ENCODE measurements around the gene STATH.
A peak's percentile ranks its signal among the peaks of the same experiment; 100 is the strongest.
"Not testable (repeated sequence)": the region's sequence is repeated elsewhere in the genome, so short reads cannot be mapped to it uniquely, and the experiment has no call there.

Gene STATH, protein sequence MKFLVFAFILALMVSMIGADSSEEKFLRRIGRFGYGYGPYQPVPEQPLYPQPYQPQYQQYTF

DNA sequence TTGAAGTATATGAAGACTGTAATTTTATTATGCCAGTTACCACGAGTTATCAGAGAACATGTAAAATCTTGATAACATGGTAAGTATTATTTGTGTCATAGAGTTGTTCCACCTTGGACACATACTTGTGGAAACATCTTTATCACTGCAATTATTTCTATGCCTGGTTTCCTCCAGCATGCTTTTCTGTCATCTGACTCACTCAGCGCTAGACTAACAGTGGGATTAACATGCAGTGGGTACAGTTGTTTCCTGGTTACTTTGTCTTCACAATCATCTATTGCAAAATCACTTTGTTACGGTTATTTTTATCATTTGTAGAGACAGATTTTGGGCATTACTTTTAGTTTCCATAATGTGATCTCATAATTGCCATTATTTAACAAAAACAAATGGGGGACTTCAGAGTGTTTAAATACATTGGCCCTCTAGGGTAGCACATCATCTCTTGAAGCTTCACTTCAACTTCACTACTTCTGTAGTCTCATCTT lies at the start of gene STATH:
Gene STATH (plus strand): TSS at position 441 of the 491 bp plus-strand sequence. CDS start 2,472 bp downstream, outside the sequence.
- DNase-seq, result no peak

DNA sequence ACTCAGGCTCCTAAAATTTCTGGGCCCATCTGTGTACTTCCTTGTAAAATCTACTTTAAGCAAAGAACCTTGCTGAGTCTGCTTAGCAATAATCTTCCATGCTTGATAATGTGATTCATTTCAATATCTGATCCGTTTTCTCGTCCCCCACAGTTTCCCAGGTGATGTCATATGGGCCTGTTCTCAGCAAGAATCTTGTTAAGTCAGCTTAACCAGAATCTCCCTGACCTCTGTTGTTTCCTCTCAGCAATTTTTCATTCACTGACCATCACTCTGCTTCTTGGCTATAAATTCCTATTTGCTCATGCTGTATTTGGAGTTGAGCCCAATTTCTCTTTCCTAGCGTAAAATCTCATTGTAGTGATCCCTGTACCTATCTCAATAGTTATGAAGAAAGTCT lies 44.2 kb upstream of the STATH start:
- DNase-seq, result no peak

DNA sequence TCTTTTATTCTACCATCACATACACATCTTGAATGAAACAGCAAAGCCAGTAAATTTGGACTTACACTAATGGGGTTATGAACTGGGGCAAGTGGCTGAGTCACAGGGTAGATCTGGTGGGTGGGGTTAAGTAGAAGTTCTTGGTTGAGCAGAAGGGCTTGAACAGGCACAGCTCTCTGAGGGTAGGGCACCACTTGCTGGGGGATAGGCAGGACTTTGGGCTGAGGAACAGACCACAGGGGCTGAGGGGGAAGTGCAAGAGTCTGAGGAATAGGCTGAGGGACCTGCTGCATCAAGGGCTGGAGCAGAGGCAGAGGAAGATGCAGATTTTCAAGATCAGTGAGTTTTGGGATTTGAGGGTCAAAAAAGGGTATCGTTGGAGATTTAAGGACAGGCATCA lies 38.6 kb upstream of the STATH start:
- no peak for DNase-seq

DNA sequence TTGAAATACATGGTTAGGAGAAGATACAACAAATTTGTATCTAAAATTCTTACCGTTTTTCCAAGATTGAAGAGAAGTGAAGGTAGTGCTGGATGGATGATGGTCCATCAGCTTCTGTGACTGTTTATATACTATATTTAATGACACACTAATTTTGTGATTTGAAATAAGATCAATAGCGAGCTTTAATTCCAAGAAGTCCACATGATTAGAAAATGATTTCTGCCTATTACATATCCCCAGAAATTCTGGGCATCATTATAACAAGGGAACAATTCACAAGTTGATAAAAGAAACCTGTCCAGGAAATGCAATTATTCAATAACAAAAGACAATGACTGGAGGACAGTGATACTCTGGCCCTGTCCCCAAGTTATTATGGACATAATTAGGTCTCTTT lies 30.1 kb upstream of the STATH start, which contains the start of gene CSN2:
Gene CSN2 (minus strand): TSS at position 101 of the 400 bp plus-strand sequence. CDS start 4,733 bp downstream, outside the sequence.
- no peak for DNase-seq

DNA sequence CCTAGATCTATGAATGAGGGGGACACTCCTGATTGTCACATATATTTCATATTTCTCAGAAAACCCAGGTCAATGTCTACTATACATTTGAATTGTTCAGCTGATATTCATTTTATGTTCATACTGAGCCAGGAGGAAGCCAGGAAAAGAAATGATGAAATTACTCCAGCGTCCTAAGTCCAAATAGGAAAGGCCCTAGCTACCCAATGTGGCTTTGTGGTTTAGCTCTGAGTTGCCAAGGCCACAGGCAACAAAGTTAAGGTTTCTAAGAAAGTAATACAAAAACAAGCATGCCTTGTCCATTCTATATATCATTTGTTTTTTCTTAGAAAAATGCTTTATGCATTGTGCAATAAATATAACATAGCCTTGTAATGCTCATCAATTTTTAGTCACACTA lies 25.7 kb upstream of the STATH start:
- no peak for DNase-seq

DNA sequence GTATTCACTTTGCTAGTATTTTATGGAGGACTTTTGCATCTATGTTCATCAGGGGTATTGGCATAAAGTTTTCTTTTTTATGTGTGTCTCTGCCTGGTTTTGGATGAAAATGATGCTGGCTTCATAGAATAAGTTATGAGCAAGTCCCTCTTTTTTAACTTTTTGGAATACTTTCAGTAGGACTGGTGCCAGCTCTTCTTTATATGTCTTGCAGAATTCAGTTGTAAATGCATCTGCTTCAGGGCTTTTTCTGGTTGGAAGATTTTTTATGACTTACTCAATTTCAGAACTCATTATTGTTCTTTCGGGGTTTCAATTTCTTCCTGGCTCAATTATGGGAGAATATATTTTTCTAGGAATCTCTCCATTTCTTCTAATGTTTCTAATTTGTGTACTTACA lies 21.1 kb upstream of the STATH start:
- DNase-seq, result peak in 1 of 58 donors; percentile 1

DNA sequence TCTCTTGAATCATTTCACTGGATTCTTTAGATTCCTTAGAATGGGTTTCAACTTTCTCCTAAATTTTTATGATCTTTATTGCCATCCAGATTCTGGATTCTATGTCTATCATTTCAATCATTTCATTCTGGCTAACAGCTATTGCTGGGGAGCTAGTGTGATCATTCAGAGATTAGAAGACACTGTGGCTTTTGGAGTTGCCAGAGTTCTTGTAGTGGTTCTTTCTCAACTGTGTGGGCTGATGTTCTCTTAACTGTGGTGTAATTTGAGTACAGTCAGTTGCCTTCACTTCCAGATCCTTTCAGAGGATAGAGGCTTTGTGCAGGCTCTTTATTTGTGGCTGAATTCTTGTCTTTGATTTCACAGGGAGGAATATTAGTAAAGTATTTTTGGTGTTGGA lies 18.2 kb upstream of the STATH start:
- DNase-seq, result peak in 1 of 58 donors; percentile 3

DNA sequence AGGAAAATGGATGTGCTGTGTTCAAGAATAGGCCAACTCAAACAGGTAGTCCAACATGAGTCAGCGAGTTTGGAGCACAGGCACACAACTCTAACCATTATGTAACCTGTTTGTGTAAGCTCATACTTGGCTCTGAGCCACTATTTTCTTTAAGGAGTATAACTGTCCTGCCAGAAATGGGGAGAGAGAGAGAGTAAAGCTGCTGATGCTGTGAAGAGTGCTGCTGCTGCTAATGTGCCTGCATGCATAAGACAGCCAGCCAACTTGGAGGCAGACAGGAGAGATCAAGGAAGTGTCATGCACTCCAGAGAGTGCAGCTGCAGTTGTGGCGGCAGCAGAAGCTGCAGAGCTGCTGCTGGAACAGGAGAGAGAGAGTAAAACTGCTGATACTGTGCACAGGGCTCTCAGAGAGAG lies 11.7 kb upstream of the STATH start:
- DNase-seq, result peak in 1 of 58 donors; percentile 4

DNA sequence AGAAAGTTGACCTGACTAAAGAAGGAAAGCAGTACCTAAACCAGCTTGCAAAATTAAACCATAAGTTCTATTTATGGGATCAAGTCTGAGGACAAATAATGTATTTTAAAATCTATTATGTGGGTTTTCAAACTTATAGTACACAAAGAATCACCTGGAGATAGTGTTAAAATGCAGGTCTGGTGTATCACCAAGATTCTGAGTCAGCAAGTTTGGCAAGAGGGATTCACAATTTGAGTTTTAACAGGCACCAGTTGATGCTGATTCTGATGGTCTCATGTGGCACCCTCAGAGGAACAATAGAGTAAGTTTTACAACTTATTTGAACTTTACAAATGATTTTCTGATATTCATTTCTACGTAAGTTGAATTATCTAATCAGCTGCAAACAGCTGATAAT lies 9.1 kb upstream of the STATH start:
- no peak for DNase-seq

DNA sequence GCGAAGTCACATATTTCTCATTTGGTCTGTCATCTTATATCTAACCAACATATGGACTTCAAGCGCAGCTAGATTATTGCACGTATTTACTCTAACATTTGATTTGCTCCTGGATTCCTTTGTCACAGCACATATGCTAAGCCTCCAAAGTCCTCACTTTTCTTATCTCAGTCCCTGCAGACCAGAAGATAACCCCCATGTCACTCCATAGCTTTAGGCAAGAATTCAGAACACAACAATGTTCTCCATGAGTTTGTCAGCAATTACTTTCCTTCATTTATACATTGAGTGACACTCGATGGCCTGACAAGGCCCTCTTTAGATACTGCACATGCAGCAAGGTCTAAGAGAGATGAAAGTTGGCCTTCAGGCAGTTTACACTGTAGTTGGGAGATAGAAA lies 4.8 kb upstream of the STATH start:
- DNase-seq, result no peak

DNA sequence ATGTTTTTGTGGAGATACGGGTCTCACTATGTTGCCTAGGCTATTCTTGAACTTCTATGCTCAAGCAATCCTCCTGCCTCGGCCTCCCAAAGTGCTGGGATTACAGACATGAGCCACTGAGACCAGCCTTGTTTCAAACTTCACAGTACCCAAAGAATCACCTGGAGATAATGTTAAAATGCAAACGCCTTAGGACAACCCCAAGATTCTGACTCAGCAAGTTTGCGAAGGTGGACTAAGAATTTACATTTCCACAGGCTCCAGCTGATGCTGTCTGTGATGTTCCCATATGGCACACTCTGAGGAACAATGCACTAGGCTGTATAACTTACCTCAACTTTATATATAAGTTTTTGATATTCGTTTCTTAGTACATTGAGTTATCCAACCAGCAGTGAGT lies 984 bp upstream of the STATH start:
- no peak for DNase-seq

DNA sequence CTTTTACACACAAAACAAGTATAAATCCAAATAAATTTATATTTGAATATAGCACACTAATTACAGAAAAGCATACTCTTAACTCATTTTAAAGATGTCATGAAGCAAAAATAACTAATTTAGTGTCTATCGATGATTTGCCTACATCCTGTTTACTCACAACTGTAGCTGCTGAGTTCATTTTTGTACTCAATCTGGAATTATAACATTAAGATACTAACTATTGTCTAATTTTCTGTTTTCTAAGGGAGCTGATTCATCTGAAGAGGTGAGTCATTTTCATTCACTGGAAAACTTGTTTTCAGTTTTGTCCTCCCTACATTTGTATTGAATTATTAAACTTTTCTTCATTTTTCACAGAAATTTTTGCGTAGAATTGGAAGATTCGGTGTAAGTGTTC lies 3.7 kb downstream of the STATH start:
- DNase-seq, result no peak

DNA sequence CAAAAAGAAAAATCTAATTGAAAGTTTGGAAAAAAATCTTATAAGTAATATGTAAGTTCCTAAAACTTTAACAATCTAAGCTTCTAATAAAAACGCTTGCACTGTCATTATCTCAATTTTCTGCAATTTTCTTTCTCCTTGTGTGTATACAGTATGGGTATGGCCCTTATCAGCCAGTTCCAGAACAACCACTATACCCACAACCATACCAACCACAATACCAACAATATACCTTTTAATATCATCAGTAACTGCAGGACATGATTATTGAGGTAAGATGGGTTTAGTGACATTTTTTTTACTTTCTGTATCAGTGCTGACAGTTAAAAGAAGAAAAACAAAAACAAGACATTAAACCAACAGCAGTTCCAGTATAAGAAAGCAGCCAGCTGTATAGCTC lies 4.9 kb downstream of the STATH start:
- DNase-seq, result no peak

DNA sequence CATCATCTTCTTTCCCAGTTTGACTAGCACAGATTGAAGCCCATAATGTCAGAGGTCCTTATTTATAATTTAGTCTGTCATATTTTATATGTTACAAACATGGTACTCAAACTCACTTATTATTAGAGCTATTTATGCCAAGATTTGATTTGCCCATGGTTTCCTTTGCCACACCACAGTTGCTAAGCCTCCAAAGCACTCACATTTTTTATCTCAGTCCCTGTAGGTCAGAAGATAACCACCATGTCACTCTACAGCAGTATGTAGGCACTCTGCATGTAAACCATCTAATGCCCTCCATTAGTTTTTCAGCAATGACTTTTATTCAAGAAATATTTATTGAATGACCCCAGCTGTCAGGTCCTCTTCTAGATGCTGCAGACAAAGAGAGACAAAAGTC lies 6.7 kb downstream of the STATH start:
- DNase-seq, result no peak

DNA sequence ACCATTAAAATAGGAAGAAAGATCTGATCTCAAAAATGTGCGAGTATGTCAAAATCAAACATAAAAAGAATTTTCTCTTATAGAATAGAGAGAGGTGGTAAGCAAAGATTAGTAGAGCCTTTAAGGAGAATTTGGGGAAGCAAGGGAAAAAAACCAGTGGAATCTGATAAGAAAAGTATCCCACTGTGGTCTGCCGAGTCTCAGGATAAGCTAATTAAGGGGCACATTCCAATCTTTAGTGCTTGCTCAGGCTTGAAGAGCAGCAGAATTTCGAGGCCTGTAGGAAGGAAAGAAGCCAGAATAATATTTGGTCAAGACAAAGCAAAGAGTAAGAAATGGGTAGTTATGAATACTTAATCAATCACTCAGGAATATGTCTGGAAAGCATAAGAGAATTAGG lies 13.0 kb downstream of the STATH start:
- no peak for DNase-seq

DNA sequence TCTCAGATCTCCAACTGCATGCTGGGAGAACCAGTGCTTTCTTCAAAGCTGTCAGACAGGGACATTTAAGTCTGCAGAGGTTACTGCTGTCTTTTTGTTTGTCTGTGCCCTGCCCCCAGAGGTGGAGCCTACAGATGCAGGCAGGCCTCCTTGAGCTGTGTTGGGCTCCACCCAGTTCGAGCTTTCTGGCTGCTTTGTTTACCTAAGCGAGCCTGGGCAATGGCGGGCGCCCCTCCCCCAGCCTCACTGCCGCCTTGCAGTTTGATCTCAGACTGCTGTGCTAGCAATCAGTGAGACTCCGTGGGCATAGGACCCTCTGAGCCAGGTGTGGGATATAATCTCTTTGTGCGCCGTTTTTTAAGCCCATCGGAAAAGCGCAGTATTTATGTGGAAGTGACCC lies 23.2 kb downstream of the STATH start:
- DNase-seq, result not testable (repeated sequence)

DNA sequence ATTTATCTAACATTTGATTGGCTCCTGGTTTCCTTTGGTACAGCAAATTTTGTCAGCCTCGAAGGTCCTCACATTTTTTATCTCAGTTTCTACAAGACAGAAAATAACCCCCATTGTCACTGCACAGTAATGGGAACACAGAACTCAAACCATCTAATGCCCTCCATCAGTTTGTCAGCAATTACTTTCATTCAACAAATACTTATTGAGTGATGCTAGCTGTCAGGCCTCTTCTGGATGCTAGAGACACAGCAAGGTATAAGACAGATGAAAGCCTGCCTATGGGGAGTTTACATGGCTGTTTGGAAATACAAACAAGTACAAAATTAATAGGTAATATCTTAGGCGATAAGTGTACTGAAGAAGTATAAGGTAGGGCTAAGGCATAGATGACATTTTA lies 27.5 kb downstream of the STATH start:
- DNase-seq, result no peak

DNA sequence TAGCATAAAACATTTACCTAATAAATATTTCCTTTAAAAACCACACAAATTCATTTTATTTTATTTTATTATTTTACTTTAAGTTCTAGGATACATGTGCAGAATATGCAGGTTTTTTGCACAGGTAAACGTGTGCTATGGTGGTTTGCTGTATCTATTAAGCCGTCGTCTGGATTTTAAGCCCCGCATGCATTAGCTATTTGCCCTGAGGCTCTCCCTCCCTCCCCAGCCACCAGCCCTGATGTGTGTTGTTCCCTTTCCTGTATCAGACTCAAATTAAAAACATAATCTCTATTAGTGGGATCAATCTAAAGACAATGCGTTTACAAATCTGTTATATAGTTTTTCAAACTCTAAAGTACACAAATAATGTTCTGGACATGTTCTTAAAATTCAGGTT lies 31.2 kb downstream of the STATH start:
- no peak for DNase-seq

DNA sequence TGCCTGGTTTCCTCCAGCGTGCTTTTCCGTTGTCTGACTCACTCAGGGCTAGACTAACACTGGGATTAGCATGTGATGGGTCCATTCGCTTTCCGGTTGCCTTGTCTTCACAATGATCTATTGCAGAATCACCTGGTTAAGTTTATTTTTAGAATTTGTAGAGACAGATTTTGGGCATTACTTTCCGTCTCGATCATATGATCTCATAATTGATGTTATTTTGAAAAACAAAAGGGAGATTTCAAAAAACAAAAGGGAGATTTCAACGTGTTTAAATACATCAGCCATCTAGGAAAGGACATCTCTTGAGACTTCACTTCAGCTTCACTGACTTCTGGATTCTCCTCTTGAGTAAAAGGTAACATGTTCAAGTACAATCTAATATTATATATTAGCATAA lies 32.4 kb downstream of the STATH start, which contains the start of gene HTN3:
Gene HTN3 (plus strand): TSS at position 301 of the 400 bp plus-strand sequence. CDS start 2,282 bp downstream, outside the sequence.
- DNase-seq, result not testable (repeated sequence)

DNA sequence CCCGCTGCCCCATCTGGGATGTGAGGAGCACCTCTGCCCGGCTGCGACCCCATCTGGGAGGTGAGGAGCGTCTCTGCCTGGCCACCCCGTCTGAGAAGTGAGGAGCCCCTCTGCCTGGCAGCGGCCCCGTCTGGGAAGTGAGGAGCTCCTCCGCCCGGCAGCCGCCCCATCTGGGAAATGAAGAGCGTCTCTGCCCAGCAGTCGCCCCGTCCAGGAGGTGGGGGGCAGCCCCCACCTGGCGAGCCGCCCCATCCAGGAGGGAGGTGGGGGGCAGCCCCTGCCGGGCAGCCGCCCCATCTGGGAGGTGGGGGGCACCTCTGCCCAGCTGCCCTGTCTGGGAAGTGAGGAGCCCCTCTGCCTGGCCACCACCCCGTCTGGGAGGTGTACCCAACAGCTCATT lies 41.8 kb downstream of the STATH start:
- DNase-seq, result not testable (repeated sequence)

DNA sequence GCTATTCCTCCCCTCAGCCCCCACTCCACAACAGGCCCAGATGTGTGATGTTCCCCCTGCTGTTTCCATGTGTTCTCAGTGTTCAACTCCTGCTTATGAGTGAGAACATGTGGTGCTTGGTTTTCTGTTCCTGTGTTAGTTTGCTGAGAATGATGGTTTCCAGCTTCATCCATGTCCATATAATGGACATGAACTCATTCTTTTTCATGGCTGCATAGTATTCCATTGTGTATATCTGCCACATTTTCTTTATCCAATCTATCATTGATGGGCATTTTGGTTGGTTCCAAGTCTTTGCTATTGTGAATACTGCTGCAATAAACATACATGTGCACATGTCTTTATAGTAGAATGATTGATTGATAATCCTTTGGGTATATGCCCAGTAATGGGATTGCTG lies 44.2 kb downstream of the STATH start:
- not testable (repeated sequence) for DNase-seq

DNA sequence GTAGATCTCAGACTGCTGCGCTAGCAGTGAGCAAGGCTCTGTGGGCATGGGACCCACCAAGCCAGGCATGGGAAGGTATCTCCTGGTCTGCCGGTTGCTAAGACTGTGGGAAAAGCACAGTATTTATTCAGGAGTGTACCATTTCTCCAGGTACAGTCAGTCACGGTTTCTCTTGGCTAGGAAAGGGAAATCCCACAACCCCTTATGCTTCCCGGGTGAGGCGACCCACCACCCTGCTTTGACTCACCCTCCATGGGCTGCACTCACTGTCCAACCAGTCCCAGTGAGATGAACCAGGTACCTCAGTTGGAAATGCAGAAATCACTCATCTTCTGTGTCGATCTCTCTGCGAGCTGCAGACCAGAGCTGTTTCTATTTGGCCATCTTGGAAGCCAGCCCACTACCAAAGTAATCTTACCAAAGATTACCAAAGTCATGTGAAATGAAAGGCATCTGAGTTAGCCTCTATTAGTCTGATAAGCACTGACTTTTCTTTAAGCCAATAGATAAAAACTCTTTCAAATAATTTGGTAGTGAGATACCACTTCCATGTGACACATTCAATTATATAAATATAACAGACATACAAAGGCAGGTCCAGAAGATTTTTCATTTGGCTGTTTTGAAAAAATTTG lies 46.0 kb downstream of the STATH start:
- no peak for DNase-seq

DNA sequence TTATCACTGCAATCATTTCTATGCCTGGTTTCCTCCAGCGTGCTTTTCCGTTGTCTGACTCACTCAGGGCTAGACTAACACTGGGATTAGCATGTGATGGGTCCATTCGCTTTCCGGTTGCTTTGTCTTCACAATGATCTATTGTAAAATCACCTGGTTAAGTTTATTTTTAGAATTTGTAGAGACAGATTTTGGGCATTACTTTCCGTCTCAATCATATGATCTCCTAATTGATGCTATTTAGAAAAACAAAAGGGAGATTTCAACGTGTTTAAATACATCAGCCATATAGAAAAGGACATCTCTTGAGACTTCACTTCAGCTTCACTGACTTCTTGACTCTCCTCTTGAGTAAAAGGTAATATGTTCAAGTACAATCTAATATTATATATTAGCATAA lies 54.4 kb downstream of the STATH start, which contains the start of gene HTN1:
Gene HTN1 (plus strand): TSS at position 301 of the 400 bp plus-strand sequence. CDS start 2,639 bp downstream, outside the sequence.
- DNase-seq, result not testable (repeated sequence)
